NCI-H524 (cell line): ENCODE measurements around the gene HYLS1.
A peak's percentile ranks its signal among the peaks of the same experiment; 100 is the strongest.
"Not testable (repeated sequence)": the region's sequence is repeated elsewhere in the genome, so short reads cannot be mapped to it uniquely, and the experiment has no call there.

Experiments used
- DNase-seq, 2 experiments: peaks; one replicate each; lab custom pipeline; 2025; lab: John Stamatoyannopoulos, UW

The HYLS1 gene

GRCh38 chr11:125903711-125904659 lies 16.5 kb downstream of the HYLS1 start, which contains the start of gene DDX25:
TSS of gene DDX25 (plus strand) at chr11:125904508. CDS start at chr11:125904518, 10 bp downstream.
- peak; percentile 32 to 40 for DNase-seq

- no peak for DNase-seq
Measured at GRCh38 chr11:125904678-125905077, 17.2 kb downstream of the HYLS1 start.

- no peak for DNase-seq
Measured at GRCh38 chr11:125910226-125910849, 22.9 kb downstream of the HYLS1 start.

- DNase-seq: not testable (repeated sequence)
Measured at GRCh38 chr11:125914601-125915000, 27.1 kb downstream of the HYLS1 start.

- DNase-seq: no peak
Measured at GRCh38 chr11:125916683-125917347, 29.3 kb downstream of the HYLS1 start.

GRCh38 chr11:125918140-125918840 lies 30.8 kb downstream of the HYLS1 start:
- no peak for DNase-seq

GRCh38 chr11:125921042-125921441 lies 33.6 kb downstream of the HYLS1 start:
- no peak for DNase-seq

GRCh38 chr11:125922156-125922555 lies 34.7 kb downstream of the HYLS1 start:
- no peak for DNase-seq

- peak; percentile 55 to 75 for DNase-seq
Measured at GRCh38 chr11:125923012-125923579, 35.6 kb downstream of the HYLS1 start.

- DNase-seq: no peak
Measured at GRCh38 chr11:125923633-125924032, 36.2 kb downstream of the HYLS1 start.

GRCh38 chr11:125924384-125925007 lies 37.0 kb downstream of the HYLS1 start:
- DNase-seq: no peak

GRCh38 chr11:125925247-125925740 lies 37.8 kb downstream of the HYLS1 start:
- DNase-seq: no peak

GRCh38 chr11:125925804-125926203 lies 38.3 kb downstream of the HYLS1 start:
- DNase-seq: peak in 1 of 2 experiments; percentile 60

GRCh38 chr11:125926682-125927081 lies 39.2 kb downstream of the HYLS1 start:
- DNase-seq: no peak

- no peak for DNase-seq
Measured at GRCh38 chr11:125929445-125930075, 42.1 kb downstream of the HYLS1 start.

- no peak for DNase-seq
Measured at GRCh38 chr11:125930076-125930450, 42.6 kb downstream of the HYLS1 start.

GRCh38 chr11:125931116-125931515 lies 43.6 kb downstream of the HYLS1 start:
- DNase-seq: no peak

GRCh38 chr11:125931668-125932067 lies 44.2 kb downstream of the HYLS1 start:
- DNase-seq: no peak

GRCh38 chr11:125932301-125932700 lies 44.8 kb downstream of the HYLS1 start:
- DNase-seq: no peak

- DNase-seq: no peak
Measured at GRCh38 chr11:125933030-125933813, 45.8 kb downstream of the HYLS1 start.
